ENCODE data around the gene ZNF598.

The ZNF598 gene

GRCh38 chr16:1990101-1990350, 19.6 kb downstream of the ZNF598 start:
- DNase-seq, result no peak

DNA sequence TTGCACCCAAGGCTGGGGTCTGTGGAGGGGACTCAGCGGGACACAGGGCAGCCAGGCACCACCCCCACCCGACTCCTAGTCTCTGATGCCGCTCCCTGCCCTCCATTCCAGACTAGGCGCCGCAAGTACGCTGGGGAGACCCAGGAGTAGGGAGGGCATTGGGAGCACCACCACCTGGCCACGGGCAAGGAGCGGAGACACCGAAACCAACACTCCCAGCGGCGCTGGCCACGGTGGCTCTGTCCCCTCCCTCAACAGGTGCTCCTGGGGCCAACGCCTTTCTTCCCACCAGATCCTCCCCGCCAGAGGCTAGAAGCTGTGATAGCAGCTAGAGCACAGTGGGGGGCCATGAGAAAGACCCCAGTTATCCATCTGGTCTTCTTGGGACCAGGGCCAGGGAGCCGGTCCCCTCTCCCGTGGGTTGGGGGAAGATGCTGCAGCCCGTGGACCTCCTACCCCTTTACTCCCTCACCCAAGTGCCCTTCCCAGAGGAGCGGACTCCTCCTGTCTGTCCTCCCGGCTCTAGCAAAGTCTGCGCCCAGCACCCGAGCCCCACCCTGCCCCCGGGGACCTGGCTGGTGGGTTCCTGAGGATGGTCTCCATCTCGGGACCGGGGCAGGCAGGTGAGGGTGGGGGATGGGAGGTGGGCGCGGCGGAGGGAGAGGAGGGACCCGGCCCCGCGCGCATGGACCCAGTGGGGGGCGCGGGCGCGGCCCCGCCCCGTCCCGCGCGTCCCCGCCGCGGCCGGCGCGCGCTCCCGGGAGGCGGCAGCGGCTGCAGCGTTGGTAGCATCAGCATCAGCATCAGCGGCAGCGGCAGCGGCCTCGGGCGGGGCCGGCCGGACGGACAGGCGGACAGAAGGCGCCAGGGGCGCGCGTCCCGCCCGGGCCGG, 20.2 kb downstream of the ZNF598 start, which contains the start of gene SYNGR3:
Gene SYNGR3 (plus strand): TSS at position 762 of the 892 bp plus-strand sequence. CDS start 133 bp downstream, outside the sequence.
- DNase-seq, result no peak

DNA sequence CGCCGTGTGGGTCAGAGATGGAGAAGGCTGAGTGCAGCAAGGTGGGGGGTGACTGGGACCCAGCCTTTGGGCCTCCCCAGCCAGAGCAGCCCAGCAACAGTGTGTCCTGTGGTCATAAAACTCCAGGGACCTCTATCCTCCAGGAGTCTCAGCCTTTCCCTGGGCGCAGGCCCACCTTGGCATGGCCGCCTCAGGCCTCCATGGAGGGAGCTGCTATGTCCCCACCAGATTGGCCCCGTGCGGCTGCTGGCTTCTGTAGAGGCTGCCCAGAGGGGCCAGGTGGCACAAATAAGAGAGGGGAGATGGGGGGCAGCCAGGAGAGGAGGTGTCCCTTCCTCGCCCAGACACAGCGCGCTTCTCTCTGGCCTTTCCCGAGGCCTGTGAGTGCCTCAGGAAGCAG, 22.4 kb downstream of the ZNF598 start:
- DNase-seq, result no peak

- DNase-seq, result no peak
Observed at GRCh38 chr16:1985466-1986150, 24.0 kb downstream of the ZNF598 start.

- no peak for DNase-seq
Observed at GRCh38 chr16:1984347-1985225, 25.0 kb downstream of the ZNF598 start.

DNA sequence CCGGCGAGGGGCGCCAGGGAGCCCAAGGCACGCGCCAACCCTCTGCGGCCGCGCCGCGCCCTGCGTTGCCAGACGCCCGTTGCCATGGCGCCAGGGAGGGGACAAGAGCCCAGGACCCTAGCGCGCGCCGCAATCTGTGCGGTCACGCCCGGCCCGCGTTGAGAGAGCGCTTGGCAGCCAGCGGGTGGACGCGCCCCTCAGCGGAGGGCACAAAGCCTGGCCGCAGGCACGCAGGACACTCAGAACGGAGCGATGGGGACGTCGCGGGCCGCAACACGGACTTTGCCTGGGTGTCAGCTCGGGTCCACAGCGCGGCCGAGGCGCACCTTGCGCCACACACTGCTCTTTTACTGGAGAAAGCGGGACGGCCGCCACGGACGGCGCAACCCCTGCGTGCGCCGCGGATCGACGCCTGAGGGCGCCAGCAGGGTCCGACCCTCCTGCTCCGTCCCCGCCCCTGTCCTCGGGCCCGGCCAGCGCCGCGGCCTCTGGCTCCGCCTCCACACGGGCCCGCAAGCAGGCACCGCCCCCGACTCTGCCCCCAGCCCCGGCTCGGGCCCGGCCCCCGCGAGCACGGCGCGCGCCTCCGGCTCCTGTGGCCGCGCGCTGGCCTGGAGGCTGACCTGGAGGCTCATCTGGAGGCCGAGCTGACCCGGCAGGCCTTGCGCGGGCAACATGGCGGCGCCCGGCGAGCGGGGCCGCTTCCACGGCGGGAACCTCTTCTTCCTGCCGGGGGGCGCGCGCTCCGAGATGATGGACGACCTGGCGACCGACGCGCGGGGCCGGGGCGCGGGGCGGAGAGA, 25.9 kb downstream of the ZNF598 start, which contains the start of gene GFER:
Gene GFER (plus strand): TSS at position 650 of the 803 bp plus-strand sequence. CDS start 26 bp downstream, at position 676.
- peak; percentile 63 for DNase-seq

- DNase-seq, result no peak
Observed at GRCh38 chr16:1982991-1983543, 26.6 kb downstream of the ZNF598 start.

DNA sequence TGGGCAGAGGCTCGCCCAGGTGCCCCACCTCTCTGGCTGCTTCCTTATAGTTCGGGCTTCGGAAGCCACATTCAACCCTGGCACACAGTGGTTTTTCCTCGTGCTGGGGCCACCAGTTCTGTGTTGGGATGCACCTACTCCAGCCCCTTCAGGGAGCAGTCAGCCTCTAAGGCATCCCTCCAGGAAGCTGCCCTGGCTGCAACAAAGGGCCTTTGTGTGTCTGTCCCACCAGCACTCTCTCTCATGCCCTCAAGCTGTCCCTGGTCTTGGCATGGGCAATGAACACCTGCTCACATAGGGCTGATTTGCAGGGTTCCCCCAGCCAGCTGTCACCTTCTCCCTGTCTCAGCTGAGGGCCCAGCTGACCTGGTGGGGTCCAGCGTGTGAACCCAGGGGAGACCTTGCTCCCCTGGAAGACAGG, 27.6 kb downstream of the ZNF598 start:
- no peak for DNase-seq

- no peak for DNase-seq
Observed at GRCh38 chr16:1981398-1981836, 28.2 kb downstream of the ZNF598 start, which contains the start of gene NOXO1. Gene NOXO1, minus strand, starts transcription at chr16:1981469. Its CDS starts 290 bp downstream, at chr16:1981179.

DNA sequence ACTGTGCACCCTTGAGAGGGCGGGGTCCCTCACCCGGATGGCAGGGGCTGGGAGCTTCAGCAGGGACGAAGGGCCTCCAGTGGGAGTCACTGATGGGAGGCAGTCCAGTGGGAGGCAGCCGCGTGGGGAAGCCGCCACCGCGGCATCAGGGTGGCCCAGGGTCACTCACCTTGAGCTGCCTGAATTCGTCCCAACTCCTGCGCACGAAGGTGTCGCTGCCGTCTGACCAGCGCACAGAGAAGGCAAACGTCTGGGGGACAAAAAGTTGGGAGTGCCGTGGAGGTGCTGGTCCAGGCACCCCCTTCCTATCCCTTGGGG, 28.9 kb downstream of the ZNF598 start:
- DNase-seq, result no peak

GRCh38 chr16:1980030-1980769, 29.4 kb downstream of the ZNF598 start:
- no peak for DNase-seq

- peak; percentile 49 for DNase-seq
Observed at GRCh38 chr16:1979271-1980029, 30.2 kb downstream of the ZNF598 start.

- DNase-seq, result no peak
Observed at GRCh38 chr16:1978476-1979120, 31.0 kb downstream of the ZNF598 start.

GRCh38 chr16:1977875-1978268, 31.7 kb downstream of the ZNF598 start:
- no peak for DNase-seq

- DNase-seq, result no peak
Observed at GRCh38 chr16:1976951-1977874, 32.4 kb downstream of the ZNF598 start.

DNA sequence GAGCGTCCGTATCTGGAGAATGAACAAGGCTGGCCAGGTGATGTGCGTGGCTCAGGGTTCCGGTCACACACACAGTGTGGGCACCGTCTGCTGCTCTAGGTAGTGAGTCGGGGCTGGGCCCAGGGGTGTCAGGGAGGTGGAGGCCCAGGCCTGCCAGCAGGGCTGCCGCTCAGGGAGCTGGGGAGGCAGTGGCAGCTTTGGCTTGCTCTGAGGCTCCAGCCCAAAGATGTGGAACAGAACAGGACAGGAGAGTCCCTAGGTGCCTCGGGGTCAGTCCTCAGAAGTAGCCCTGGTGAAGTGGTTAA, 33.5 kb downstream of the ZNF598 start:
- DNase-seq, result no peak

DNA sequence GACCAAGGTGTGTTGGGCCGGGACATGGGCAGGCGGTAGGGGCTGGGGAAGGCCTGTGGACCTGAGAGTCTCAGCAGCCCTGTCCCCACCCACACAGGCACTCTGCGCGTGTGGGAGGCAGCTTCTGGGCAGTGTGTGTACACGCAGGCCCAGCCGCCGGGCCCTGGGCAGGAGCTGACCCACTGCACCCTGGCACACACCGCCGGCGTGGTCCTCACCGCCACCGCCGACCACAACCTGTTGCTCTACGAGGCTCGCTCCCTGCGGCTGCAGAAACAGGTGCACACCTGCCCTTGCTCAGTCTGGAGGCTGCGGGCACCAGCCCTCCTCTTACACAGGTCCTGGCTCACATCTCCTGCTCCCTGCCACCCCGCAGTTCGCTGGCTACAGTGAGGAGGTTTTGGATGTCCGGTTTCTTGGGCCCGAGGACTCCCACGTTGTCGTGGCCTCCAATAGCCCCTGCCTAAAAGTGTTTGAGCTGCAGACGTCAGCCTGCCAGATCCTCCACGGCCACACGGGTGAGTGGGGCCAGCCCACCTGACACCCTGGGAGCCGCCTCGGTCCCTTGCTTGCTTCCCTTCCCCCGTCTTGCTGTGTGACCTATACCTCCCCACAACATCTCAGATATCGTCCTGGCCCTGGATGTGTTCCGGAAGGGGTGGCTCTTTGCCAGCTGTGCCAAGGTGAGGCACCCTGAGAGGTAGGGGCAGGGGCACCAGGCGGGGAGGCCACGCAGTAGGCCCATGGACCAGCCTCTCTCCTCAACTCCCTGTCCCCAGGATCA, 34.0 kb downstream of the ZNF598 start:
- DNase-seq, result no peak

All from activated naive CD4-positive, alpha-beta T cell treated with anti-CD3 and anti-CD28 coated beads, Interleukin-2, amount 50 U/mL, for 16 hours (primary cell).